ENCODE measurements around the gene GRK7. TPM values are rescaled to one million over a fixed set of nuclear protein-coding genes. Genes with fewer than 3 reads are reported as not detected.

Gene GRK7
- total and polyA plus RNA-seq, 2 donors (not counting 3 experiments of a cell fraction or from before 2014, with no cell fraction given) = not detected

DNA sequence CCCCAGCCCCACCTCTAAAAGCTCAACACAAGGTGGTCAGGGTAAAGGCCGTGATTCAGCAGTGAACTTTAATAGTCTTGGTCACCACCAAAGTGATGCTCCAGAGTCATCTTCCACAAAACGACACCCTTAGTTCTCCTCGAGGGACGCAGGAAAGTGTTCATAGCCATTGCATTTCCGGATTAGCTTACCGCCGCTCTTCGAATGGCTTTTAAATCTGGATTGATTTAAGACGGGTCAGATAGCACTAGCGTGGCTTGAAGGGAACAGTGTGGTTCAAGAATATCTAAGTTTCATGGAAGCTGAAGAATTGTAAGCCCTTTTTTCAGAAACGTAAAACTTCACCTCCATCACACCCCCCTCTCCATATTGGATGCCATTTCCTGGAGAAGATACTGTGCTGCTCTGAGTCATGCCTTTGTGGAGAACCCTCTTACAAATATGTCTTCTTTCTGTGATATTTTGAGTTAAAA lies 24.3 kb upstream of the GRK7 start:
- no peaks in the 10 kb centered on the region for H3K9me3 ChIP-seq (replicated peaks; ENCODE audit: control insufficient read depth, insufficient read depth, low read length)
- H3K4me1 ChIP-seq (ENCODE audit: control insufficient read depth, extremely low read depth, insufficient read depth, low read length) = peaks cover 19% of the 10 kb centered on the region
- H3K4me2 ChIP-seq (ENCODE audit: insufficient read depth, low read length) = peak overlapping the region; percentile 81
- H3K27ac ChIP-seq (ENCODE audit: insufficient read depth, low read depth, low read length) = peak overlapping the region; percentile 72
- H3K27me3 ChIP-seq (ENCODE audit: control insufficient read depth in 2 of 2, insufficient read depth in 2 of 2, low read length in 2 of 2) = peaks cover 0 to 2% of the 10 kb centered on the region in 2 experiments
- H2AFZ ChIP-seq (ENCODE audit: low read depth, low read length) = peak overlapping the region; percentile 84
- no peaks in the 10 kb centered on the region for H3K9me1 ChIP-seq (replicated peaks; ENCODE audit: control insufficient read depth, extremely low read depth, insufficient read depth, low read length)
- peaks cover 0 to 7% of the 10 kb centered on the region in 2 experiments for H3K36me3 ChIP-seq (ENCODE audit: control insufficient read depth in 2 of 2, extremely low read depth in 1 of 2, insufficient read depth in 2 of 2, low read length in 2 of 2)
- H3K9ac ChIP-seq (replicated peaks; ENCODE audit: extremely low read depth, insufficient read depth, low read length) = peak overlapping the region; percentile 82
- ChIA-PET CTCF (interaction anchor here (0.6 to 5.0 kb wide), 25 partner anchors 12 to 471 kb away, joined by 3 to 48 read pairs (median 4); partner anchors contain the start of gene ATP1B3), POLR2A (interaction anchor here (1.2 kb wide), 1 partner anchor 58 kb away, joined by 3 read pairs; no protein-coding TSS in a partner anchor)
- BruUV-seq (replicated peaks) = TSS peak; percentile 41
- H3K4me3 ChIP-seq (replicated peaks in 1 of 3; ENCODE audit: insufficient read depth in 1 of 3, low read depth in 1 of 3, low read length in 3 of 3) = peak overlapping the region; percentile 39 to 96 (median 85)
- intact Hi-C loops (cut with micrococcal nuclease) = loop anchor here (1.0 to 5.0 kb wide), 9 partner anchors 31 to 538 kb away; no protein-coding TSS in a partner anchor
- FAIRE-seq = peak; percentile 72
- peaks cover 49% of the 10 kb centered on the region for H3K79me2 ChIP-seq (ENCODE audit: control insufficient read depth, insufficient read depth, low read length)
- dilution Hi-C loops (cut with MboI; ENCODE audit: extremely low pct_ligation_motif_present, low sequenced_read_pairs) = no loop called here
- TF ChIP-seq MYC (IDR thresholded peaks at IDR 0.05; ENCODE audit: low read depth, low read length) (no peak), FOS (IDR thresholded peaks at IDR 0.05; ENCODE audit: borderline replicate concordance, insufficient read depth, low read length) (peak; percentile 65), POLR2AphosphoS5 (IDR thresholded peaks at IDR 0.05; ENCODE audit: insufficient read depth, low read depth, low read length) (no peak), JUN (IDR thresholded peaks at IDR 0.05; ENCODE audit: borderline replicate concordance, insufficient read depth, insufficient read length, low read depth) (no peak)
- peak; percentile 62 for DNase-seq (ENCODE audit: low read depth, low spot score)
- H4K20me1 ChIP-seq (replicated peaks; ENCODE audit: control insufficient read depth, extremely low read depth, insufficient read depth, low read length) = peaks cover 7% of the 10 kb centered on the region

DNA sequence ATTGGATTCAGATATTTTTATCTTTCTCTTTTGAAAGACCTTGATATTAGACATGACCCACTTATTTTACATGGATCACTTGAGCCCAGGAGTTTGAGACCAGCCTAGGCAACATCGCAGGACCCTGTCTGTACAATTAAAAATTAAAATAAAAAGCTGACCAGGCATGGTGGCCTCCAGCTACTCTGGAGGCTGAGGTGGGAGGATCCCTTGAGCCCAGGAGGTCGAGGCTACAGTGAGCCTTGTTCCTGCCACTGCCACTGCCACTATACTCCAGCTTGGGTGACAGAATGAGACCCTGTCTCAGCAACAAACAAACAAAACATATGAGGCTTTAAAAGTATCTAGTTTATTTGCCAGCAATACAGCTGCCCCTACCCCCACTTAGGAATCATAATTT lies 23.5 kb upstream of the GRK7 start:
- intact Hi-C loops (cut with micrococcal nuclease) = loop anchor here (2.0 to 5.0 kb wide), 3 partner anchors 259 to 538 kb away; no protein-coding TSS in a partner anchor
- Histone ChIP-seq H3K9me3 (replicated peaks; ENCODE audit: control insufficient read depth, insufficient read depth, low read length) (no peaks in the 10 kb centered on the region), H3K4me2 (ENCODE audit: insufficient read depth, low read length) (peak overlapping the region; percentile 81), H3K4me3 (replicated peaks in 1 of 3; ENCODE audit: insufficient read depth in 1 of 3, low read depth in 1 of 3, low read length in 3 of 3) (peak overlapping the region in 2 of 3 experiments; percentile 85 to 96), H4K20me1 (replicated peaks; ENCODE audit: control insufficient read depth, extremely low read depth, insufficient read depth, low read length) (peaks cover 9% of the 10 kb centered on the region), H3K27ac (ENCODE audit: insufficient read depth, low read depth, low read length) (peak overlapping the region; percentile 72), H3K9ac (replicated peaks; ENCODE audit: extremely low read depth, insufficient read depth, low read length) (peak overlapping the region; percentile 82), H3K4me1 (ENCODE audit: control insufficient read depth, extremely low read depth, insufficient read depth, low read length) (peaks cover 19% of the 10 kb centered on the region), H3K27me3 (ENCODE audit: control insufficient read depth in 2 of 2, insufficient read depth in 2 of 2, low read length in 2 of 2) (no peaks in the 10 kb centered on the region), H2AFZ (ENCODE audit: low read depth, low read length) (no peak overlapping the region), H3K79me2 (ENCODE audit: control insufficient read depth, insufficient read depth, low read length) (peaks cover 55% of the 10 kb centered on the region), H3K9me1 (replicated peaks; ENCODE audit: control insufficient read depth, extremely low read depth, insufficient read depth, low read length) (no peaks in the 10 kb centered on the region), H3K36me3 (ENCODE audit: control insufficient read depth in 2 of 2, extremely low read depth in 1 of 2, insufficient read depth in 2 of 2, low read length in 2 of 2) (peaks cover 0 to 11% of the 10 kb centered on the region in 2 experiments)
- ChIA-PET CTCF (interaction anchor here (0.6 to 5.0 kb wide), 6 partner anchors 11 to 174 kb away, joined by 3 to 48 read pairs (median 3); partner anchors contain the start of gene ATP1B3), POLR2A (interaction anchor here (0.7 to 1.2 kb wide), 2 partner anchors 25 to 58 kb away, joined by 3 read pairs; no protein-coding TSS in a partner anchor)
- dilution Hi-C loops (cut with MboI; ENCODE audit: extremely low pct_ligation_motif_present, low sequenced_read_pairs) = no loop called here
- no TSS peak for BruUV-seq (replicated peaks)
- peak; percentile 55 for FAIRE-seq
- TF ChIP-seq MYC (IDR thresholded peaks at IDR 0.05; ENCODE audit: low read depth, low read length) (no peak), JUN (IDR thresholded peaks at IDR 0.05; ENCODE audit: borderline replicate concordance, insufficient read depth, insufficient read length, low read depth) (no peak), POLR2AphosphoS5 (IDR thresholded peaks at IDR 0.05; ENCODE audit: insufficient read depth, low read depth, low read length) (no peak), GATA2 (IDR thresholded peaks at IDR 0.05; ENCODE audit: insufficient read depth, insufficient read length, low read depth, low read length) (no peak), EZH2 (IDR thresholded peaks at IDR 0.05; ENCODE audit: borderline replicate concordance, low read depth, low read length, severe bottlenecking) (no peak), POLR2A (IDR thresholded peaks at IDR 0.05; ENCODE audit: low read depth, low read length) (no peak), FOS (IDR thresholded peaks at IDR 0.05; ENCODE audit: borderline replicate concordance, insufficient read depth, low read length) (no peak)
- TF ChIP-seq, protein P1, sequence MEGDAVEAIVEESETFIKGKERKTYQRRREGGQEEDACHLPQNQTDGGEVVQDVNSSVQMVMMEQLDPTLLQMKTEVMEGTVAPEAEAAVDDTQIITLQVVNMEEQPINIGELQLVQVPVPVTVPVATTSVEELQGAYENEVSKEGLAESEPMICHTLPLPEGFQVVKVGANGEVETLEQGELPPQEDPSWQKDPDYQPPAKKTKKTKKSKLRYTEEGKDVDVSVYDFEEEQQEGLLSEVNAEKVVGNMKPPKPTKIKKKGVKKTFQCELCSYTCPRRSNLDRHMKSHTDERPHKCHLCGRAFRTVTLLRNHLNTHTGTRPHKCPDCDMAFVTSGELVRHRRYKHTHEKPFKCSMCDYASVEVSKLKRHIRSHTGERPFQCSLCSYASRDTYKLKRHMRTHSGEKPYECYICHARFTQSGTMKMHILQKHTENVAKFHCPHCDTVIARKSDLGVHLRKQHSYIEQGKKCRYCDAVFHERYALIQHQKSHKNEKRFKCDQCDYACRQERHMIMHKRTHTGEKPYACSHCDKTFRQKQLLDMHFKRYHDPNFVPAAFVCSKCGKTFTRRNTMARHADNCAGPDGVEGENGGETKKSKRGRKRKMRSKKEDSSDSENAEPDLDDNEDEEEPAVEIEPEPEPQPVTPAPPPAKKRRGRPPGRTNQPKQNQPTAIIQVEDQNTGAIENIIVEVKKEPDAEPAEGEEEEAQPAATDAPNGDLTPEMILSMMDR (IDR thresholded peaks at IDR 0.05; ENCODE audit: extremely low read depth in 1 of 2, insufficient read depth in 1 of 2, low read depth in 1 of 2, low read length in 2 of 2) = no peak
- TF ChIP-seq, protein P2, sequence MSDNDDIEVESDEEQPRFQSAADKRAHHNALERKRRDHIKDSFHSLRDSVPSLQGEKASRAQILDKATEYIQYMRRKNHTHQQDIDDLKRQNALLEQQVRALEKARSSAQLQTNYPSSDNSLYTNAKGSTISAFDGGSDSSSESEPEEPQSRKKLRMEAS (IDR thresholded peaks at IDR 0.05; ENCODE audit: insufficient read depth, insufficient read length) = no peak
- DNase-seq (ENCODE audit: low read depth, low spot score) = no peak

Data from endothelial cell of umbilical vein (primary cell).